WTC11 (cell line): ENCODE data around the gene KYNU.
"Not testable (repeated sequence)": the region's sequence is repeated elsewhere in the genome, so short reads cannot be mapped to it uniquely, and the experiment has no call there.

Experiments
- AFF4 ChIP-seq: sonication (generic); formaldehyde crosslinking; IDR thresholded peaks from 2 replicates; pipeline ENCODE4 v1.8.1; 2023; ENCODE audit warnings: mild to moderate bottlenecking, missing genetic modification reagents, borderline replicate concordance
- ATF2 ChIP-seq: sonication (generic); formaldehyde crosslinking; IDR thresholded peaks from 2 replicates; pipeline ENCODE4 v1.8.1; 2022; ENCODE audit warnings: low read depth, missing genetic modification reagents, borderline replicate concordance
- CBFB ChIP-seq: sonication (generic); formaldehyde crosslinking; IDR thresholded peaks from 2 replicates; pipeline ENCODE4 v1.8.1; 2022; ENCODE audit warnings: mild to moderate bottlenecking, low read depth, missing genetic modification reagents
- CREB1 ChIP-seq: sonication (generic); formaldehyde crosslinking; IDR thresholded peaks from 2 replicates; pipeline ENCODE4 v1.8.0; 2023; ENCODE audit warnings: mild to moderate bottlenecking, missing genetic modification reagents
- CTCF ChIP-seq: fragments of 200-600 bp; IDR thresholded peaks from 2 replicates; pipeline ENCODE4 v1.8.0; 2022; ENCODE audit warnings: antibody characterized with exemption
- ELF4 ChIP-seq: sonication (generic); formaldehyde crosslinking; IDR thresholded peaks from 2 replicates; pipeline ENCODE4 v1.8.1; 2022; ENCODE audit warnings: low read depth, mild to moderate bottlenecking, moderate library complexity, missing genetic modification reagents
- FOXJ3 ChIP-seq: sonication (generic); formaldehyde crosslinking; IDR thresholded peaks from 2 replicates; pipeline ENCODE4 v1.9.0; 2021; ENCODE audit warnings: missing genetic modification reagents, mild to moderate bottlenecking, borderline replicate concordance
- NR3C1 ChIP-seq: sonication (generic); formaldehyde crosslinking; conservative IDR thresholded peaks from 2 replicates; pipeline ENCODE4 v1.8.1; 2023; ENCODE audit warnings: low read depth, mild to moderate bottlenecking, missing genetic modification reagents
- PRDM15 ChIP-seq: sonication (generic); formaldehyde crosslinking; IDR thresholded peaks from 2 replicates; pipeline ENCODE4 v1.8.0; 2022; ENCODE audit warnings: missing genetic modification reagents
- SP1 ChIP-seq: sonication (generic); formaldehyde crosslinking; conservative IDR thresholded peaks from 2 replicates; pipeline ENCODE4 v1.8.1; 2022; ENCODE audit warnings: missing genetic modification reagents
- STAT6 ChIP-seq: sonication (generic); formaldehyde crosslinking; conservative IDR thresholded peaks from 2 replicates; pipeline ENCODE4 v1.8.1; 2023; ENCODE audit warnings: mild to moderate bottlenecking, low read depth, missing genetic modification reagents, moderate library complexity
- TEAD4 ChIP-seq: sonication (generic); formaldehyde crosslinking; IDR thresholded peaks from 2 replicates; pipeline ENCODE4 v1.8.0; 2022; ENCODE audit warnings: mild to moderate bottlenecking, missing genetic modification reagents
- TP53 ChIP-seq: sonication (generic); formaldehyde crosslinking; IDR thresholded peaks from 2 replicates; pipeline ENCODE4 v1.8.1; 2023; ENCODE audit warnings: mild to moderate bottlenecking, missing genetic modification reagents

- not testable (repeated sequence) for TF ChIP-seq STAT6 (CRISPR knock-in tag); CBFB (CRISPR knock-in tag); ATF2 (CRISPR knock-in tag); TEAD4 (CRISPR knock-in tag); CREB1 (CRISPR knock-in tag); ELF4 (CRISPR knock-in tag); SP1 (CRISPR knock-in tag); TP53 (CRISPR knock-in tag); CTCF; PRDM15 (CRISPR knock-in tag); FOXJ3; NR3C1; AFF4 (CRISPR knock-in tag)
Observed at GRCh38 chr2:143089520-143089919, 212.1 kb downstream of the KYNU start.
